MCF 10A (cell line): ENCODE measurements around the gene UNKL. TPM values are rescaled to one million over a fixed set of nuclear protein-coding genes. Genes with fewer than 3 reads are reported as not detected.
A peak's percentile ranks its signal among the peaks of the same experiment; 100 is the strongest.

Experiments
- BruUV-seq: library from RNA; stranded (reverse); fragments of 400-500 nt; replicated peaks from 2 replicates; lab custom pipeline; 2021; lab: Mats Ljungman, UMichigan
- CTCF ChIA-PET: fragments of 300-600 bp; sonication (Branson Sonifier 250); formaldehyde crosslinking; extraction: SDS; loops from one replicate; lab custom pipeline; 2021; ENCODE audit warnings: antibody characterized with exemption, inconsistent platforms; lab: Yijun Ruan, JAX
- POLR2A ChIA-PET: fragments of 300-600, 350-650 bp; sonication (Branson Sonifier 250); formaldehyde crosslinking; extraction: SDS; loops from one replicate; lab custom pipeline; 2020; ENCODE audit warnings: antibody characterized with exemption, inconsistent platforms; lab: Yijun Ruan, JAX
- DNase-seq: peaks from one replicate; pipeline ENCODE4 v3.0.0-alpha.2; 2018; ENCODE audit not compliant: unreplicated experiment
- H3K27ac Mint-ChIP-seq: one replicate; pipeline ENCODE4 v1.8.0; 2022; ENCODE audit warnings: mild to moderate bottlenecking, low read depth, mixed read lengths; ENCODE audit not compliant: unreplicated experiment
- H3K27me3 Mint-ChIP-seq: one replicate; pipeline ENCODE4 v1.8.0; 2022; ENCODE audit warnings: mixed read lengths; ENCODE audit not compliant: insufficient read depth, unreplicated experiment
- H3K36me3 Mint-ChIP-seq: one replicate; pipeline ENCODE4 v1.8.0; 2022; ENCODE audit warnings: mild to moderate bottlenecking, moderate library complexity, mixed read lengths; ENCODE audit not compliant: insufficient read depth, unreplicated experiment
- H3K4me1 Mint-ChIP-seq: one replicate; pipeline ENCODE4 v1.8.0; 2022; ENCODE audit warnings: mixed read lengths; ENCODE audit not compliant: insufficient read depth, unreplicated experiment
- H3K4me3 Mint-ChIP-seq: one replicate; pipeline ENCODE4 v1.8.0; 2022; ENCODE audit warnings: mild to moderate bottlenecking, moderate library complexity, mixed read lengths; ENCODE audit not compliant: unreplicated experiment
- H3K9me3 Mint-ChIP-seq: one replicate; pipeline ENCODE4 v1.8.0; 2022; ENCODE audit warnings: mixed read lengths; ENCODE audit not compliant: unreplicated experiment
- intact Hi-C: fragments of 100-400 bp; cut with micrococcal nuclease; formaldehyde crosslinking; loops from 2 replicates; pipeline ENCODE4 v1.14.1; 2022
- total RNA-seq: library from RNA; stranded (reverse); gene quantifications from 2 replicates; pipeline ENCODE4 v1.2.3, GENCODE V29; 2022
- TF ChIP-seq, protein P1 (sequence below): fragments of 200-600 bp; IDR thresholded peaks from one replicate; pipeline ENCODE4 v1.8.0; 2022; ENCODE audit warnings: antibody characterized with exemption, mild to moderate bottlenecking; ENCODE audit not compliant: unreplicated experiment

UNKL gene
- total RNA-seq, 1 experiment from 2014 or later: 12.3 TPM

- Mint-ChIP-seq H3K9me3 (no peaks in the 10 kb centered on the region), H3K4me3 (no peak overlapping the region), H3K36me3 (peaks cover 33% of the 10 kb centered on the region), H3K27ac (no peak overlapping the region), H3K4me1 (peaks cover 6% of the 10 kb centered on the region), H3K27me3 (no peaks in the 10 kb centered on the region)
- no peak for DNase-seq
- CTCF ChIA-PET: interaction anchor here (0.6 to 1.6 kb wide), 2 partner anchors 10 to 446 kb away, joined by 3 to 7 read pairs; no protein-coding TSS in a partner anchor
- intact Hi-C loops: no loop called here
- POLR2A ChIA-PET: interaction anchor here (0.6 to 0.8 kb wide), 3 partner anchors 16 to 788 kb away, joined by 4 to 6 read pairs (median 4); no protein-coding TSS in a partner anchor
- TF ChIP-seq, protein P1, sequence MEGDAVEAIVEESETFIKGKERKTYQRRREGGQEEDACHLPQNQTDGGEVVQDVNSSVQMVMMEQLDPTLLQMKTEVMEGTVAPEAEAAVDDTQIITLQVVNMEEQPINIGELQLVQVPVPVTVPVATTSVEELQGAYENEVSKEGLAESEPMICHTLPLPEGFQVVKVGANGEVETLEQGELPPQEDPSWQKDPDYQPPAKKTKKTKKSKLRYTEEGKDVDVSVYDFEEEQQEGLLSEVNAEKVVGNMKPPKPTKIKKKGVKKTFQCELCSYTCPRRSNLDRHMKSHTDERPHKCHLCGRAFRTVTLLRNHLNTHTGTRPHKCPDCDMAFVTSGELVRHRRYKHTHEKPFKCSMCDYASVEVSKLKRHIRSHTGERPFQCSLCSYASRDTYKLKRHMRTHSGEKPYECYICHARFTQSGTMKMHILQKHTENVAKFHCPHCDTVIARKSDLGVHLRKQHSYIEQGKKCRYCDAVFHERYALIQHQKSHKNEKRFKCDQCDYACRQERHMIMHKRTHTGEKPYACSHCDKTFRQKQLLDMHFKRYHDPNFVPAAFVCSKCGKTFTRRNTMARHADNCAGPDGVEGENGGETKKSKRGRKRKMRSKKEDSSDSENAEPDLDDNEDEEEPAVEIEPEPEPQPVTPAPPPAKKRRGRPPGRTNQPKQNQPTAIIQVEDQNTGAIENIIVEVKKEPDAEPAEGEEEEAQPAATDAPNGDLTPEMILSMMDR: no peak
- BruUV-seq: TSS peak; percentile 82
Measured at GRCh38 chr16:1362807-1363206, 51.7 kb downstream of the UNKL start.

GRCh38 chr16:1361685-1362360 lies 52.7 kb downstream of the UNKL start:
- BruUV-seq: no TSS peak
- no peak for DNase-seq
- peaks cover 33% of the 10 kb centered on the region for H3K36me3 Mint-ChIP-seq
- H3K4me1 Mint-ChIP-seq: peaks cover 6% of the 10 kb centered on the region
- H3K27me3 Mint-ChIP-seq: no peaks in the 10 kb centered on the region
- H3K4me3 Mint-ChIP-seq: no peak overlapping the region
- no peaks in the 10 kb centered on the region for H3K9me3 Mint-ChIP-seq
- CTCF ChIA-PET: interaction anchor here (0.6 to 0.7 kb wide), 2 partner anchors 40 to 330 kb away, joined by 3 to 4 read pairs; no protein-coding TSS in a partner anchor
- intact Hi-C loops: no loop called here
- POLR2A ChIA-PET: no interaction called here
- TF ChIP-seq, protein P1: no peak
- H3K27ac Mint-ChIP-seq: no peak overlapping the region

DNA sequence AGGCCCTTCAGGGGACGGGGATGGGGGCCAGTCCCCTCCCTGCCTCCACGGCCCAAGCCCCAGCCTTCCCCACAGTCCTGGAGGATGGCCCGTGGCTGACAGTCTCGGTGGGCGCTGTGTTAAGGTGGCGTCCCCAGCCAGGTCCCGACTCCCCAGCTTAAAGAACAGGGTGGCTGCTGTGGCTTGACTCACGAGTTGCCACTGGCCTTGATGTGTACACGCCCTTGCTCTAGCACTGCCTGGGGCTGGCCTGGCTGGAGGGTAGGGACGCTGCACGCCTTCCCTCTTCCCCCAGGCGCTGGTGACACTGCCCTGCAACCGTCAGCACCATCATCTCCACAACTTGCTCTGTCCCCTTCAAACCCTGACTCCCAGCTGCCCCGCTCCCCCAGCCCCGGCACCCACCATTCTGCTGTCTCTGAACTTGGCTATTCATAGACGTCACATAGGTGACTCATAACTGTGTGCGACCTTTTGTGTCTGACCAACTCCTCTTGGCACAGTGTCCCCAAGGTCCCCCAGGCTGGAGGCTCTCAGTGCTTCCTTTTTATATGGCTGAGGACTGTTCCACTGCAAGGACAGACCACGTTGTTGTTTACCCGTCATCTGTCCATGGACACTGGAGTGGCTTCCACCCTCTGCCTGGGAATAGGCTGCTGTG lies 56.5 kb downstream of the UNKL start:
- POLR2A ChIA-PET: no interaction called here
- no peak for DNase-seq
- Mint-ChIP-seq H3K4me1 (peaks cover 28% of the 10 kb centered on the region), H3K27me3 (no peaks in the 10 kb centered on the region), H3K9me3 (no peaks in the 10 kb centered on the region), H3K27ac (no peak overlapping the region), H3K36me3 (peaks cover 28% of the 10 kb centered on the region), H3K4me3 (no peak overlapping the region)
- TF ChIP-seq, protein P1: no peak
- intact Hi-C loops: no loop called here
- CTCF ChIA-PET: interaction anchor here (0.6 kb wide), 1 partner anchor 646 kb away, joined by 3 read pairs; no protein-coding TSS in a partner anchor
- no TSS peak for BruUV-seq
